Ishikawa (cell line): ENCODE results near the gene CEP250.

Source experiments
- CEBPB ChIP-seq: IDR thresholded peaks from 2 replicates; pipeline ENCODE4 v1.6.1; 2012
- CREB1 ChIP-seq: IDR thresholded peaks from 2 replicates; pipeline ENCODE4 v1.6.1; 2012; ENCODE audit warnings: low read depth
- EGR1 ChIP-seq: IDR thresholded peaks from 2 replicates; pipeline ENCODE4 v1.6.1; 2012
- EP300 ChIP-seq: IDR thresholded peaks from 2 replicates; pipeline ENCODE4 v1.6.1; 2012; ENCODE audit warnings: borderline replicate concordance
- FOXM1 ChIP-seq: IDR thresholded peaks from 2 replicates; pipeline ENCODE4 v1.6.1; 2012; ENCODE audit warnings: low read depth, borderline replicate concordance
- MAX ChIP-seq: IDR thresholded peaks from 2 replicates; pipeline ENCODE4 v1.6.1; 2012
- NFIC ChIP-seq: IDR thresholded peaks from 2 replicates; pipeline ENCODE4 v1.6.1; 2012
- RAD21 ChIP-seq: IDR thresholded peaks from 2 replicates; pipeline ENCODE4 v1.6.1; 2012; ENCODE audit warnings: low read depth
- REST ChIP-seq: IDR thresholded peaks from 2 replicates; pipeline ENCODE4 v1.6.1; 2012; ENCODE audit warnings: low read depth, mild to moderate bottlenecking
- TAF1 ChIP-seq: IDR thresholded peaks from 2 replicates; pipeline ENCODE4 v1.6.1; 2012; ENCODE audit warnings: low read depth, mild to moderate bottlenecking
- TCF12 ChIP-seq: IDR thresholded peaks from 2 replicates; pipeline ENCODE4 v1.6.1; 2012; ENCODE audit warnings: low read depth
- TEAD4 ChIP-seq: IDR thresholded peaks from 2 replicates; pipeline ENCODE4 v1.6.1; 2012
- USF1 ChIP-seq: IDR thresholded peaks from 2 replicates; pipeline ENCODE4 v1.6.1; 2012
- YY1 ChIP-seq: IDR thresholded peaks from 2 replicates; pipeline ENCODE4 v1.6.1; 2012; ENCODE audit warnings: low read depth
- ZBTB7A ChIP-seq: IDR thresholded peaks from 2 replicates; pipeline ENCODE4 v1.6.1; 2012; ENCODE audit warnings: low read depth

Gene CEP250

DNA sequence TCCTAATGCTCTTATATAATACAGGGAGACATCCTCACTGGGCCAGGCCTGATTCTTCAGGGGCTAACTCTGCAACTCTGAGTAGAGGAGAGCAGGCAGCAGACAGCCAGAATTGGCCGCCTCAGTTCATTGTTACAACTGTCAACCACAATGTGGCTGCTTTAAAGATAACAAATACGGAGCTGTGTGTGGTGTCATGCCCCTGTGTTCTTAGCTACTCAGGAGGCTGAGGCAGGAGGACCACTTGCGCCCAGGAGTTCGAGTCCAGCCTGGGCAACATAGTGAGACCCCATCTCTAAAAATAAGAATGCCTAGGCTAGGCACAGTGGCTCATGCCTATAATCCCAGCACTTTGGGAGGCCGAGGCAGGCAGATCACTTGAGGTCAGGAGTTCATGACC lies 34.3 kb downstream of the CEP250 start:
- TF ChIP-seq TAF1, result no peak
- TF ChIP-seq EP300, result no peak
- TF ChIP-seq USF1, result no peak
- TF ChIP-seq CREB1, result no peak
- TF ChIP-seq TCF12, result no peak
- no peak for TF ChIP-seq EGR1
- no peak for TF ChIP-seq MAX
- no peak for TF ChIP-seq TEAD4
- no peak for TF ChIP-seq YY1

DNA sequence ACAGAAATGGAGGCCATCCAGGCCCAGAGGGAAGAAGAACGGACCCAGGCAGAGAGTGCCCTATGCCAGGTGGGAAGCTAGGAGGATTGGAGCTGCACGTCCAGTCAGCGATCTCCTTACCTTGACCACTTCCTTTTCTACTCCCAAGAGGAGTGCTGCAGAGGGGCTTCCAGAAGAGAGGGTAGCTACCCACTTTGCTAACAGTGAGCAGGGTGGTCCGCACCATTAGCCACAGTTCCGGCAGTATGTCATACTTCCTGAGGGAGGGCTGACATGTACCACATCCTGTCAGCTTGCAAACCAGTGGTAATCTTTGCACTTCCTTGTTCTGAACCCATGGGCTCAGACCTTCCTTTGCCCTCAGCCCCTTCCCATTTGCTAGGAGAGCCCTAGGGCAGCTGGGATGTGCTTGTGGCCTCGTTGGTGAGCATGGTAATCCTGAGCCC lies 35.4 kb downstream of the CEP250 start:
- TF ChIP-seq ZBTB7A (no peak), RAD21 (no peak), CEBPB (no peak), USF1 (no peak), EP300 (no peak), TCF12 (no peak), CREB1 (no peak), TEAD4 (no peak), FOXM1 (no peak), YY1 (no peak), TAF1 (no peak)

GRCh38 chr20:35491823-35492222 lies 36.4 kb downstream of the CEP250 start:
- TF ChIP-seq FOXM1 (no peak), CREB1 (no peak), MAX (no peak), REST (no peak), RAD21 (no peak), YY1 (no peak), TCF12 (no peak)

- TF ChIP-seq TCF12 (no peak), ZBTB7A (no peak), REST (no peak), NFIC (no peak), FOXM1 (no peak), CEBPB (no peak), CREB1 (no peak), EP300 (no peak)
These were observed 37.0 kb downstream of the CEP250 start for GRCh38 chr20:35492352-35492751.

GRCh38 chr20:35496481-35496880 lies 41.1 kb downstream of the CEP250 start:
- no peak for TF ChIP-seq TEAD4
- TF ChIP-seq EP300, result no peak
- TF ChIP-seq RAD21, result no peak
- TF ChIP-seq TAF1, result no peak
- TF ChIP-seq CREB1, result no peak
- no peak for TF ChIP-seq YY1
- TF ChIP-seq ZBTB7A, result no peak
- TF ChIP-seq MAX, result no peak
- TF ChIP-seq NFIC, result no peak

DNA sequence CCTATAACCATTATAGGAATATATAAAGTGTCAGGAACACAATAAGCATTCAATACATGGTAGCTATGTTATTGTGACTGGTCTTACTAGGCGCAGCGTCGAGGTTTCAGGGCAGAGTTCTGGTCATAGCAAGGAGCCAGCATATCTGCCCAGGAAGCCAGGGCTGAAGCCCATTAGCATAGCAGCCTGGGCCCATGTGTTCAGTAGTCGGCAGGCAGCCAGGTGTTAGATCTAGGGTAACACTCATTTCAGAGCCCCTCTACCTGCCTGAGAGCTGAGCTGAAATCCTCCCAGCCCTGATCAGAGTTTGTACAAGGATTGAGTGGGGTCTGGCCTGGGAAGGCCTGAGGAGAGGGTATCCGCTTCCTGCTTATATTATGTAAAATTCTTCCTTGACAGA lies 41.9 kb downstream of the CEP250 start:
- TF ChIP-seq TCF12, result no peak
- TF ChIP-seq TEAD4, result no peak
- no peak for TF ChIP-seq FOXM1
- TF ChIP-seq TAF1, result no peak
- TF ChIP-seq EGR1, result no peak
- no peak for TF ChIP-seq NFIC
- TF ChIP-seq CEBPB, result no peak
- TF ChIP-seq ZBTB7A, result no peak
- no peak for TF ChIP-seq REST
- no peak for TF ChIP-seq MAX
- TF ChIP-seq YY1, result no peak
- no peak for TF ChIP-seq USF1
- no peak for TF ChIP-seq CREB1
